OCI-LY1 (cell line): ENCODE results near the gene LCN9.

ENCODE experiments used
- H2AFZ ChIP-seq: fragments of 200-600 bp; sonication (generic), shearing (Covaris generic); 2 replicates; pipeline ENCODE4 v1.6.0; 2014; ENCODE audit warnings: antibody characterized with exemption, mild to moderate bottlenecking, low read length
- H3F3A ChIP-seq: fragments of 200-600 bp; sonication (generic), shearing (Covaris generic); 2 replicates; pipeline ENCODE4 v1.6.0; 2014; ENCODE audit warnings: mild to moderate bottlenecking, antibody characterized with exemption, low read length, moderate library complexity; ENCODE audit not compliant: insufficient read depth
- H3K27ac ChIP-seq: fragments of 200-600 bp; sonication (generic); 2 replicates; pipeline ENCODE4 v1.5.1; 2014; ENCODE audit warnings: low read length, mixed run types, mild to moderate bottlenecking, low read depth; ENCODE audit not compliant: poor library complexity, severe bottlenecking
- H3K27me3 ChIP-seq: fragments of 200-600 bp; sonication (generic); 2 replicates; pipeline ENCODE4 v1.6.0; 2014; ENCODE audit warnings: antibody characterized with exemption, mild to moderate bottlenecking, low read length, moderate library complexity; ENCODE audit not compliant: insufficient read depth
- H3K36me3 ChIP-seq: fragments of 200-600 bp; sonication (generic); 2 replicates; pipeline ENCODE4 v1.6.1; 2014; ENCODE audit warnings: mild to moderate bottlenecking, antibody characterized with exemption, low read length, moderate library complexity, mixed read lengths; ENCODE audit not compliant: insufficient read depth
- H3K4me1 ChIP-seq: fragments of 200-600 bp; sonication (generic); 2 replicates; pipeline ENCODE4 v1.5.1; 2014; ENCODE audit warnings: mild to moderate bottlenecking, low read length, moderate library complexity; ENCODE audit not compliant: insufficient read depth, severe bottlenecking
- H3K4me2 ChIP-seq: fragments of 200-600 bp; sonication (generic), shearing (Covaris generic); 2 replicates; pipeline ENCODE4 v1.6.1; 2014; ENCODE audit warnings: low read length
- H3K4me3 ChIP-seq: fragments of 200-600 bp; sonication (generic); 2 replicates; pipeline ENCODE4 v1.5.1; 2014; ENCODE audit warnings: low read length, low read depth, mild to moderate bottlenecking, mixed read lengths; ENCODE audit not compliant: poor library complexity, severe bottlenecking
- H3K79me2 ChIP-seq: fragments of 200-600 bp; shearing (Covaris generic); 2 replicates; pipeline ENCODE4 v1.6.1; 2016; ENCODE audit warnings: mixed run types, low read length, mixed read lengths; ENCODE audit not compliant: insufficient read depth
- H3K9ac ChIP-seq: fragments of 200-600 bp; sonication (generic), shearing (Covaris generic); 2 replicates; pipeline ENCODE4 v1.6.1; 2014; ENCODE audit warnings: mild to moderate bottlenecking, low read length, mixed read lengths
- H3K9me2 ChIP-seq: fragments of 200-600 bp; sonication (generic), shearing (Covaris generic); 2 replicates; pipeline ENCODE4 v1.6.1; 2014; ENCODE audit warnings: low read depth, mild to moderate bottlenecking, low read length, mixed read lengths
- H3K9me3 ChIP-seq: fragments of 200-600 bp; shearing (Covaris generic); 2 replicates; pipeline ENCODE4 v1.6.1; 2014; ENCODE audit warnings: low read length, mixed read lengths
- H4K20me1 ChIP-seq: fragments of 200-600 bp; sonication (generic), shearing (Covaris generic); 2 replicates; pipeline ENCODE4 v1.6.0; 2016; ENCODE audit warnings: mild to moderate bottlenecking, low read length; ENCODE audit not compliant: insufficient read depth
- CTCF ChIP-seq: fragments of 200-600 bp; sonication (generic), shearing (Covaris generic); IDR thresholded peaks from 2 replicates; pipeline ENCODE4 v1.5.1; 2017; ENCODE audit warnings: mild to moderate bottlenecking, antibody characterized with exemption, low read length, moderate library complexity, mixed read lengths
- EZH2 ChIP-seq: fragments of 200-600 bp; sonication (generic), shearing (Covaris generic); IDR thresholded peaks from 2 replicates; pipeline ENCODE4 v1.8.0; 2017; ENCODE audit warnings: borderline replicate concordance, mixed run types, mild to moderate bottlenecking, antibody characterized with exemption, low read length, moderate library complexity, mixed read lengths

LCN9 gene

DNA sequence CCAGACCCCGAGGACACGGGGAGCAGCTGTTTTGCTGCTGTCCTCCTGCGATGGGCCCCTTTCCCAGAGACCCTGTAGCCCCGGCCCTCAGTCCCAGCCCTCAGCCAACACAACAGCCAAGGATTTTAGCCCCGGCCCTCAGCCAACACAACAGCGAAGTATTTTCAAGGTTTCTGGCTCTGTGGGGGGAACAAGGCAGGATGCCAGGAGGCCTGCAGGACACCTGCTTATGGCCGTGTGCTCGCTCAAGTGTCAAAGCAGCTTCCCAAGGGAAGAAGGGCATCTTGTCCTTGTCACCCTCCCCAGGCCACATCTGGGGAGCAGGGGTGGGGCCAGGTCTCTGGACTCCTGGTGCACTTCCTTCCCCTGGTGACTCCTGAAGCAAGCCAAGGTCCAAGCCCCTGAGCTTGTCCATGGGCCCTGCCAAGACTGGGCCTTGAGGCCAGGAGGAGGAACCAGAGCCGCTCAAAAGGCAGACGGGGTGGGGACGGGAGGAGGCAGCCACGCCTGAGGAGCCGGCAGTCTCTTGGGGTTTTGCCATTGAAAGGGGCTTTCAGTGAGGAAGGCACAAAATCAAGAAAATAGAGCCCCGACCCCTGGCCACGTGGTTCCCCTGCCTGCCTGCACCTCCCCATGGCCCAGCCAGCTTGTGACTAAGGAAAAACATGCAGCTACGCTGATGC, 49.6 kb downstream of the LCN9 start:
- no peak overlapping the region for H3K27ac ChIP-seq
- H3K27me3 ChIP-seq: no peaks in the 10 kb centered on the region
- no peaks in the 10 kb centered on the region for H3K4me1 ChIP-seq
- H2AFZ ChIP-seq: no peak overlapping the region
- no peak for TF ChIP-seq CTCF
- TF ChIP-seq EZH2: no peak
- H3F3A ChIP-seq: no peaks in the 10 kb centered on the region
- no peaks in the 10 kb centered on the region for H3K9me3 ChIP-seq
- H4K20me1 ChIP-seq: no peaks in the 10 kb centered on the region
- no peaks in the 10 kb centered on the region for H3K36me3 ChIP-seq
- H3K9ac ChIP-seq: no peak overlapping the region
- no peak overlapping the region for H3K4me3 ChIP-seq
- no peaks in the 10 kb centered on the region for H3K79me2 ChIP-seq
- H3K4me2 ChIP-seq: no peak overlapping the region
- H3K9me2 ChIP-seq: no peaks in the 10 kb centered on the region

DNA sequence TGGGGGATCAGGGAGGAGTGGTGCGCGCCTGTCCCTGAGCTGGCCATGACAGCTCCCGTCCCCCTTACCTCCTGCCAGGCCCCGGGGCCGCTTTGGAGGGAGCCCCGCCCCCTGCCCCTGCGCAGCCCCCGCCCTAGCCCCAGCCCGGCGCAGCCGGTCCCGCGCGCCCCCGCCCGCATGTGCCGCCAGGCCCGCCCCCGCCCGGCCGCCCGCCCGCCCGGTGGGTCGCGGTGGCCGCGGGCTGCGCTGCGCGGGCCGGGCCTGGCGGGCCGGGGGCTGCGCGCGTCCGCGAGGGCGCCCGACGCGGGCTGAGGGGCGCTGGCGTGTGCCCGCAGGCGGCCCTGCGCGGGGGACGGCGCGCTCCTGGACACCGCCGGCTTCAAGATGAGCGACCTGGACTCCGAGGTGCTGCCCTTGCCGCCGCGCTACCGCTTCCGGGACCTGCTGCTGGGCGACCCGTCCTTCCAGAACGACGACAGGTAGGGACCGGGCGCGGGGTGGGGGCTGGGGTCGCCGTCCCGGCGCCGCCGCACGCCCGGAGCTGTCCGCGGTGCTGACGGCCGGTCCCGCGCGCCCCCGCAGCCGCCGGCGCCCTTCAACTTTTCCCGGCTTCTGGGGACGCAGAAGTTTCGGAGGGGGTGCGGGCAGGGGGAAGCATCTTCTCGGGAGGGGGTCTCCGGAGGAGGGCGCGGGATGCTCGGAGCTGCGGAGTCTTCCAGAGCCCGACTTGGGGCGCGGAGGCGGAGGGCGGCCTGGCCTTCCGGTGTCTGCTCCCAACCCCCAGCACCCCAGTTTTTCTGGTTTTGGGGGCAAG, 51.3 kb downstream of the LCN9 start:
- Histone ChIP-seq H3K27me3 (no peaks in the 10 kb centered on the region), H3K4me1 (no peaks in the 10 kb centered on the region), H3K4me2 (no peak overlapping the region), H3K36me3 (no peaks in the 10 kb centered on the region), H3K9me2 (no peaks in the 10 kb centered on the region), H4K20me1 (no peaks in the 10 kb centered on the region), H3K4me3 (no peak overlapping the region), H3K79me2 (no peaks in the 10 kb centered on the region), H3K27ac (no peak overlapping the region), H2AFZ (no peak overlapping the region), H3F3A (no peaks in the 10 kb centered on the region), H3K9me3 (no peaks in the 10 kb centered on the region), H3K9ac (no peak overlapping the region)
- no peak for TF ChIP-seq EZH2

GRCh38 chr9:135715056-135715595, 52.0 kb downstream of the LCN9 start:
- no peak for TF ChIP-seq EZH2
- TF ChIP-seq CTCF: no peak
- Histone ChIP-seq H3F3A (no peaks in the 10 kb centered on the region), H3K27ac (no peak overlapping the region), H3K4me1 (no peaks in the 10 kb centered on the region), H3K9ac (no peak overlapping the region), H3K9me3 (no peaks in the 10 kb centered on the region), H3K4me3 (no peak overlapping the region), H4K20me1 (no peaks in the 10 kb centered on the region), H3K36me3 (no peaks in the 10 kb centered on the region), H3K9me2 (no peaks in the 10 kb centered on the region), H2AFZ (no peak overlapping the region), H3K27me3 (no peaks in the 10 kb centered on the region), H3K79me2 (no peaks in the 10 kb centered on the region), H3K4me2 (no peak overlapping the region)
